ENCODE data around the gene CFAP410. TPM values are rescaled to one million over a fixed set of nuclear protein-coding genes. Genes with fewer than 3 reads are reported as not detected.
A peak's percentile ranks its signal among the peaks of the same experiment; 100 is the strongest.
"Not testable (repeated sequence)": the region's sequence is repeated elsewhere in the genome, so short reads cannot be mapped to it uniquely, and the experiment has no call there.

The CFAP410 gene
- total and polyA plus RNA-seq, 2 of the 8 experiments (the other 6 are each of a cell fraction or from before 2014, with no cell fraction given), result 10.6 to 12.0 TPM

DNA sequence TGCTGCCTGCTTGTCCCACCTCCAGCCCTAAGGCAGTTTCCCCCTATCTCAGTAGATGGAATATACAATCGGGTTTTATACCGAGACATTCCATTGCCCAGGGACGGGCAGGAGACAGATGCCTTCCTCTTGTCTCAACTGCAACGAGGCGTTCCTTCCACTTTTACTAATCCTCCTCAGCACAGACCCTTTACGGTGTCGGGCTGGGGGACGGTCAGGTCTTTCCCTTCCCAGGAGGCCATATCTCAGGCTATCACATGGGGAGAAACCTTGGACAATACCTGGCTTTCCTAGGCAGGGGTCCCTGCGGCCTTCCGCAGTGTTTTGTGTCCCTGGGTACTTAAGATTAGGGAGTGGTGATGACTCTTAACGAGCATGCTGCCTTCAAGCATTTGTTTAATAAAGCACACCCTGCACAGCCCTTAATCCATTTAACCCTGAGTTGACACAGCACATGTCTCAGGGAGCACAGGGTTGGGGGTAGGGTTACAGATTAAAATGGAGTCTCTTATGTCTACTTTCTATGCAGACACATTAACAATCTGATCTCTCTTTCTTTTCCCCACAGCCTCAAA lies 55.9 kb downstream of the CFAP410 start:
- H3K23me2 ChIP-seq (ENCODE audit: low read depth, low read length); H3K9ac ChIP-seq (replicated peaks in 1 of 4; ENCODE audit: extremely low read depth in 1 of 4, low read depth in 3 of 4, low read length in 3 of 4); H3K56ac ChIP-seq (replicated peaks; ENCODE audit: insufficient read length, low read depth, low read length); H4K8ac ChIP-seq (ENCODE audit: extremely low read depth, insufficient read depth, low read length); H3K36me3 ChIP-seq (ENCODE audit: control insufficient read depth in 2 of 4, insufficient read depth in 4 of 4, low read length in 3 of 4); DNase-seq (ENCODE audit: low read depth in 1 of 2, low spot score in 2 of 2); FAIRE-seq; H3K4me2 ChIP-seq (ENCODE audit: insufficient read depth in 1 of 2, low read depth in 2 of 2, low read length in 2 of 2); H3K23ac ChIP-seq (ENCODE audit: insufficient read length); H2BK120ac ChIP-seq (replicated peaks; ENCODE audit: low read depth, low read length); H4K5ac ChIP-seq (ENCODE audit: insufficient read length, low read depth, low read length); H3K79me2 ChIP-seq (ENCODE audit: control insufficient read depth in 1 of 2, insufficient read depth in 2 of 2, low read length in 2 of 2); POLR2A ChIA-PET (ENCODE audit: partially characterized antibody); H2AFZ ChIP-seq (ENCODE audit: low read length); H2BK5ac ChIP-seq (ENCODE audit: low read depth, low read length); H3K79me1 ChIP-seq (ENCODE audit: low read depth, low read length); H3K9me3 ChIP-seq (ENCODE audit: insufficient read depth in 2 of 2, low read depth in 1 of 2, low read length in 1 of 2); H3K14ac ChIP-seq (ENCODE audit: insufficient read length); H4K91ac ChIP-seq (replicated peaks; ENCODE audit: insufficient read length, low read length); H4K20me1 ChIP-seq (replicated peaks in 1 of 2; ENCODE audit: control insufficient read depth in 1 of 2, insufficient read depth in 2 of 2, low read length in 2 of 2); H3K4ac ChIP-seq (replicated peaks; ENCODE audit: insufficient read length, low read depth, low read length); H3K4me3 ChIP-seq (ENCODE audit: extremely low read depth in 1 of 4, insufficient read depth in 2 of 4, low read depth in 3 of 4, low read length in 4 of 4); H3K27ac ChIP-seq (ENCODE audit: low read depth, low read length); H2BK20ac ChIP-seq (ENCODE audit: low read length); H2AK5ac ChIP-seq (ENCODE audit: low read depth, low read length): not testable (repeated sequence)
- H3K4me1 ChIP-seq (replicated peaks in 1 of 4; ENCODE audit: control insufficient read depth in 3 of 4, insufficient read depth in 4 of 4, low read length in 3 of 4), result peaks cover 0 to 23% (median 15%) of the 10 kb centered on the region in 4 experiments; a peak in 6 of 7 replicates
- H3K18ac ChIP-seq (ENCODE audit: extremely low read depth, low read length), result peak overlapping the region; percentile 71; the same call in 1 of the 2 replicates
- H2BK12ac ChIP-seq (ENCODE audit: low read depth, low read length), result peak overlapping the region; percentile 68; the same call in 1 of the 2 replicates
- H3K27me3 ChIP-seq (replicated peaks in 1 of 4; ENCODE audit: control insufficient read depth in 3 of 4, extremely low read depth in 1 of 4, insufficient read depth in 3 of 4, low read length in 3 of 4), result peaks cover 0 to 28% (median 17%) of the 10 kb centered on the region in 4 experiments; a peak in 5 of 7 replicates
- CTCF ChIA-PET (ENCODE audit: partially characterized antibody), result interaction anchor here (5.3 kb wide), 1 partner anchor 13 kb away, joined by 53 read pairs; no protein-coding TSS in a partner anchor
- 39% methylated on average over 11 of the region's 11 CpGs; no CpG with 5 or more reads in 1 of the 2 experiments for WGBS, 2 experiments (ENCODE audit: extremely low coverage in 1 of 2, insufficient coverage in 1 of 2, insufficient read length in 1 of 2, insufficient replicate concordance in 2 of 2, low coverage in 1 of 2, low lambda C conversion rate in 2 of 2, missing lambda C conversion rate in 1 of 2)
- 0 out of 2 replicates have a peak overlapping the region, but pooled peaks have one; percentile 72 for H2BK15ac ChIP-seq (ENCODE audit: low read length)

Data from H1 (cell line).